H1 (cell line): ENCODE data around the gene PIGK.

Source experiments
- CBX8 ChIP-seq: fragments of 300-800, 300-1000 bp; sonication (generic); IDR thresholded peaks from 2 replicates; pipeline ENCODE4 v1.7.1; 2016; ENCODE audit warnings: low read depth, low read length, borderline replicate concordance
- CHD7 ChIP-seq: fragments of 300-600 bp; sonication (generic); IDR thresholded peaks from 2 replicates; pipeline ENCODE4 v1.7.1; 2012; ENCODE audit warnings: low read length, moderate library complexity, mild to moderate bottlenecking, inconsistent platforms; ENCODE audit not compliant: insufficient replicate concordance
- CTCF ChIP-seq, 3 experiments: IDR thresholded peaks; 1 replicate in 2 of 3; 2 replicates in 1 of 3; pipeline versions ENCODE4 v1.5.1 to v1.6.1; 2011; ENCODE audit warnings: low read length in 3 of 3, mild to moderate bottlenecking in 3 of 3, inconsistent platforms in 2 of 3, low read depth in 1 of 3, moderate library complexity in 1 of 3; ENCODE audit not compliant: insufficient read depth in 1 of 3; ENCODE audit errors: control extremely low read depth in 1 of 3
- EP300 ChIP-seq, 2 experiments: IDR thresholded peaks; 1 replicate in 1 of 2; 2 replicates in 1 of 2; pipeline ENCODE4 v1.6.1; 2011 to 2012; ENCODE audit warnings: low read depth in 2 of 2, low read length in 2 of 2, mild to moderate bottlenecking in 2 of 2, borderline replicate concordance in 1 of 2, inconsistent platforms in 1 of 2, moderate library complexity in 1 of 2
- EZH2 ChIP-seq: fragments of 200-600 bp; sonication (generic); IDR thresholded peaks from 2 replicates; pipeline ENCODE4 v1.7.1; 2012; ENCODE audit warnings: low read depth, mild to moderate bottlenecking, moderate library complexity, low read length, inconsistent platforms; ENCODE audit not compliant: severe bottlenecking
- JUN ChIP-seq: IDR thresholded peaks from 2 replicates; pipeline ENCODE4 v1.6.1; 2011; ENCODE audit warnings: low read depth, mild to moderate bottlenecking, improper control_type of control experiment, low read length
- JUND ChIP-seq: IDR thresholded peaks from 2 replicates; pipeline ENCODE4 v1.6.1; 2011; ENCODE audit warnings: mild to moderate bottlenecking, improper control_type of control experiment, low read length
- POLR2A ChIP-seq, 2 experiments: IDR thresholded peaks; 1 replicate in 1 of 2; 2 replicates in 1 of 2; pipeline ENCODE4 v1.6.1; 2011; ENCODE audit warnings: low read depth in 2 of 2, low read length in 2 of 2, mild to moderate bottlenecking in 2 of 2; ENCODE audit errors: control extremely low read depth in 1 of 2
- RAD21 ChIP-seq, 2 experiments: IDR thresholded peaks in 1 of 2; conservative IDR thresholded peaks in 1 of 2; 2 replicates each; pipeline ENCODE4 v1.6.1; 2011; ENCODE audit warnings: low read depth in 2 of 2, low read length in 2 of 2, improper control_type of control experiment in 1 of 2, inconsistent platforms in 1 of 2, mild to moderate bottlenecking in 1 of 2, moderate library complexity in 1 of 2

- TF ChIP-seq JUN (no peak), CBX8 (no peak), RAD21 (IDR thresholded peaks at IDR 0.05 in 1 of 2, conservative IDR thresholded peaks at IDR 0.05 in 1 of 2; ENCODE audit: low read depth in 2 of 2, low read length in 2 of 2) (no peak), CTCF (IDR thresholded peaks at IDR 0.05; ENCODE audit: control extremely low read depth in 1 of 3, insufficient read depth in 1 of 3, low read depth in 1 of 3, low read length in 3 of 3) (no peak), CHD7 (no peak), JUND (no peak), EP300 (IDR thresholded peaks at IDR 0.05; ENCODE audit: borderline replicate concordance in 1 of 2, low read depth in 2 of 2, low read length in 2 of 2) (no peak), EZH2 (no peak), POLR2A (IDR thresholded peaks at IDR 0.05; ENCODE audit: control extremely low read depth in 1 of 2, low read depth in 2 of 2, low read length in 2 of 2) (no peak)
These were observed 122.6 kb downstream of the PIGK start for GRCh38 chr1:77096496-77097255.
